GM20000 (cell line): ENCODE results near the gene CDC42BPA.

Experiments used
- DNase-seq: peaks from one replicate; pipeline ENCODE4 v3.0.0; 2012; ENCODE audit warnings: low spot score
- TF ChIP-seq, protein P1 (sequence below): IDR thresholded peaks from 2 replicates; pipeline ENCODE4 v1.5.1; 2012; ENCODE audit warnings: mild to moderate bottlenecking, control low read depth; ENCODE audit errors: extremely low read depth, missing control alignments

The CDC42BPA gene

DNA sequence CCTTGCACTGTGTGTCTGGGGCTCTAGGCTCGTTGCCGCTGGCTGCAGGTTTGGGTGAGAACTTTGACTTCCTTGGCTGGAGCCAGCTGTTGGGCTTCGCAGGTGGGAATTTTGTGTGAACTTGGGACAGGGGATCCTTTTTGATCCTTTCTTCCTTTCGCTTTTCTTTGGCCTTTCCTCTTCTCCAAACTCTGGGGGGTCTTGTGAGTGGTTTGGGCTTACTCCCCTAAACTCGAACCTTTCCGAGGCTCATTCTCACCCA, 377.6 kb downstream of the CDC42BPA start:
- no peak for DNase-seq
- TF ChIP-seq, protein P1, sequence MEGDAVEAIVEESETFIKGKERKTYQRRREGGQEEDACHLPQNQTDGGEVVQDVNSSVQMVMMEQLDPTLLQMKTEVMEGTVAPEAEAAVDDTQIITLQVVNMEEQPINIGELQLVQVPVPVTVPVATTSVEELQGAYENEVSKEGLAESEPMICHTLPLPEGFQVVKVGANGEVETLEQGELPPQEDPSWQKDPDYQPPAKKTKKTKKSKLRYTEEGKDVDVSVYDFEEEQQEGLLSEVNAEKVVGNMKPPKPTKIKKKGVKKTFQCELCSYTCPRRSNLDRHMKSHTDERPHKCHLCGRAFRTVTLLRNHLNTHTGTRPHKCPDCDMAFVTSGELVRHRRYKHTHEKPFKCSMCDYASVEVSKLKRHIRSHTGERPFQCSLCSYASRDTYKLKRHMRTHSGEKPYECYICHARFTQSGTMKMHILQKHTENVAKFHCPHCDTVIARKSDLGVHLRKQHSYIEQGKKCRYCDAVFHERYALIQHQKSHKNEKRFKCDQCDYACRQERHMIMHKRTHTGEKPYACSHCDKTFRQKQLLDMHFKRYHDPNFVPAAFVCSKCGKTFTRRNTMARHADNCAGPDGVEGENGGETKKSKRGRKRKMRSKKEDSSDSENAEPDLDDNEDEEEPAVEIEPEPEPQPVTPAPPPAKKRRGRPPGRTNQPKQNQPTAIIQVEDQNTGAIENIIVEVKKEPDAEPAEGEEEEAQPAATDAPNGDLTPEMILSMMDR = no peak

DNA sequence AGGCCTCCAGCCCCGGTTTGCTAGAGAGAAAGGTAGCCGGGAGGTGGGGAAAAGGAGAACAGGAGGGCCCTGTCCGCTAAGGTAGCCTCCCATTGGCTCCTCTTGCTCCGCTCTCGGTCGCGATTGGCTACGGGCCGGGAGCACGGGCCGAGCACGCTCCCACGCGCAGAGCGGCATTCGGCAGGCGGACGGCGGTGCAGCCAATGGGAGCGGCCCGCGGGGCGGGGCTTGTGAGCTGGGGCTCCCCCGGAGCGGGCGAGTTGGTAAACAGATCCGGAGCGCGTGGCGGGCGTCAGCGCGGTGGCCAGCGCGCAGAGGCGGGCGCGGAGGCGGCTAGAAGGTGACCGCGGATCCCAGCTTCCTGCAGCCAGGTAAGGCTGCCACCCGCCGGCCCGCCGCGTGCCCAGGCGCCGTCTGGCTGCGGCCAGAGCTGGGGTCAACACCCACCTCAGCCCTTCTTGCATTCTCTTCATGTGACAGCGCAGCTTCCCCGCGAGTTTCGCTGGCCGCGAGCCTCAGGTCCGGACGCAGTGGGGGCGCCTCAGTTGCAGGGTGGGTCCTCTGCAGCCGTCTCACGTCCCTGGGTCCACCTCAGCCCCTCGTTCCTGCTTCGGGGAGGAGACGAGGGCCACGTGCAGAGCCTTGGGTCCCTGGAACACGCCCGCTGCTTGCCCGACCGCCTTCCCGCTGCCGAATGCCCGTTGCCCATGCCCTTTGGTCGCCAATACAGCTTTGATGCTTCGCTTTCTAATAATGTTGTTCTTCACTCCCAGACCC, 378.1 kb downstream of the CDC42BPA start, which contains the start of gene COQ8A:
Gene COQ8A, plus strand, starts transcription at position 266 of the 777 bp plus-strand sequence. CDS start 21,092 bp downstream, outside the sequence.
- TF ChIP-seq, protein P1 = no peak
- DNase-seq = peak; percentile 98
